Neural crest cell (in vitro differentiated cells): Measurements from ENCODE around the gene ATP11A. TPM values are rescaled to one million over a fixed set of nuclear protein-coding genes. Genes with fewer than 3 reads are reported as not detected.
A peak's percentile ranks its signal among the peaks of the same experiment; 100 is the strongest.

Source experiments
- DNase-seq: peaks from one replicate; pipeline ENCODE4 v3.0.0; 2021; ENCODE audit warnings: low read depth, mixed read lengths, low spot score
- H3K27ac Mint-ChIP-seq: one replicate; pipeline ENCODE4 v1.8.0; 2021; ENCODE audit warnings: mild to moderate bottlenecking, mixed read lengths; ENCODE audit not compliant: unreplicated experiment
- H3K27me3 Mint-ChIP-seq: 2 replicates; pipeline ENCODE4 v1.8.0; 2021; ENCODE audit warnings: low read depth, mild to moderate bottlenecking, mixed read lengths
- H3K36me3 Mint-ChIP-seq: 2 replicates; pipeline ENCODE4 v1.8.0; 2021; ENCODE audit warnings: low read depth, mild to moderate bottlenecking, mixed read lengths
- H3K4me1 Mint-ChIP-seq: 2 replicates; pipeline ENCODE4 v1.8.0; 2021; ENCODE audit warnings: mixed read lengths
- H3K4me3 Mint-ChIP-seq: one replicate; pipeline ENCODE4 v1.8.0; 2021; ENCODE audit warnings: mild to moderate bottlenecking, mixed read lengths
- H3K9me3 Mint-ChIP-seq: 2 replicates; pipeline ENCODE4 v1.8.0; 2021; ENCODE audit warnings: mixed read lengths
- CTCF ChIP-seq: fragments of 200-600 bp; sonication (generic); conservative IDR thresholded peaks from 2 replicates; pipeline ENCODE4 v1.5.0; 2021; ENCODE audit warnings: antibody characterized with exemption, mild to moderate bottlenecking
- total RNA-seq: library from RNA; stranded (reverse); gene quantifications from 2 replicates; pipeline ENCODE4 v1.2.1, GENCODE V29; 2021

The ATP11A gene
- total RNA-seq, 1 donor from 2014 or later, result 97.4 TPM

- H3K27ac Mint-ChIP-seq, result no peak overlapping the region
- H3K4me3 Mint-ChIP-seq, result no peak overlapping the region
- H3K9me3 Mint-ChIP-seq, result no peaks in the 10 kb centered on the region
- no peak for DNase-seq
- H3K27me3 Mint-ChIP-seq, result no peaks in the 10 kb centered on the region
- TF ChIP-seq CTCF, result no peak
- H3K36me3 Mint-ChIP-seq, result no peaks in the 10 kb centered on the region
- peaks cover 38% of the 10 kb centered on the region for H3K4me1 Mint-ChIP-seq
Measured at GRCh38 chr13:112747256-112747655, 57.4 kb downstream of the ATP11A start.

- Mint-ChIP-seq H3K4me3 (no peak overlapping the region), H3K36me3 (no peaks in the 10 kb centered on the region), H3K4me1 (peaks cover 36% of the 10 kb centered on the region), H3K27ac (no peak overlapping the region), H3K27me3 (no peaks in the 10 kb centered on the region), H3K9me3 (no peaks in the 10 kb centered on the region)
- TF ChIP-seq CTCF, result no peak
- no peak for DNase-seq
Measured at GRCh38 chr13:112748947-112749735, 59.3 kb downstream of the ATP11A start.

GRCh38 chr13:112750570-112750969 is 60.7 kb downstream of the ATP11A start:
- H3K27me3 Mint-ChIP-seq, result no peaks in the 10 kb centered on the region
- H3K4me1 Mint-ChIP-seq, result peaks cover 40% of the 10 kb centered on the region
- H3K27ac Mint-ChIP-seq, result no peak overlapping the region
- no peak for TF ChIP-seq CTCF
- peak overlapping the region; percentile 15 for H3K4me3 Mint-ChIP-seq
- H3K36me3 Mint-ChIP-seq, result peaks cover 3% of the 10 kb centered on the region
- H3K9me3 Mint-ChIP-seq, result no peaks in the 10 kb centered on the region
- DNase-seq, result no peak

DNA sequence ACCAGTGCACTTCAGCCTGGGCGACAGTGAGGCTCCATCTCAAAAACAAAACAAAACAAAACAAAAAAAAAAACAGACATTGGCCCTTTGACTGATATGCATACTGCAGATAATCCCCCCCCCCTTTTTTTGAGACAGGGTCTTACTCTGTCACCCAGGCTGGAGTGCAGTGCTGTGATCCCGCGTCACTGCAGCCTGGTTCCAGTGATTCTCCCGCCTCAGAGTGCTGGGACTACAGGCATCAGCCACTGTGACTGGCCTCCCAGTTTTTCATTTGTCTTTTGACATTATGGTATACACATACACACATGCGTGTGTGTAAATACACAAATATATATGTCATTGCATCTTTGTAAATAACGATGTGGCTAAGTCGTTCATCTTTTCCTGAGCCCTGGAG is 61.8 kb downstream of the ATP11A start:
- Mint-ChIP-seq H3K4me1 (peaks cover 45% of the 10 kb centered on the region), H3K27ac (no peak overlapping the region), H3K9me3 (no peaks in the 10 kb centered on the region), H3K27me3 (no peaks in the 10 kb centered on the region), H3K36me3 (peaks cover 3% of the 10 kb centered on the region), H3K4me3 (peak overlapping the region; percentile 24)
- DNase-seq, result no peak
- no peak for TF ChIP-seq CTCF

- Mint-ChIP-seq H3K4me1 (peaks cover 44% of the 10 kb centered on the region), H3K4me3 (peak overlapping the region; percentile 24), H3K27ac (no peak overlapping the region), H3K9me3 (no peaks in the 10 kb centered on the region), H3K27me3 (no peaks in the 10 kb centered on the region), H3K36me3 (peaks cover 3% of the 10 kb centered on the region)
- TF ChIP-seq CTCF, result no peak
- DNase-seq, result no peak
Measured at GRCh38 chr13:112752211-112752610, 62.4 kb downstream of the ATP11A start.
